ENCODE results near the gene CT47C1.

- no peak for TF ChIP-seq ZBTB7A (IDR thresholded peaks at IDR 0.05; ENCODE audit: low read depth)
- TF ChIP-seq REST (IDR thresholded peaks at IDR 0.05; ENCODE audit: low read depth) = no peak
- TF ChIP-seq TCF12 (IDR thresholded peaks at IDR 0.05; ENCODE audit: low read depth) = no peak
- TF ChIP-seq FOXM1 (IDR thresholded peaks at IDR 0.05; ENCODE audit: borderline replicate concordance, low read depth) = no peak
- TF ChIP-seq RAD21 (IDR thresholded peaks at IDR 0.05; ENCODE audit: low read depth) = no peak
- TF ChIP-seq TAF1 (IDR thresholded peaks at IDR 0.05; ENCODE audit: low read depth) = no peak
- TF ChIP-seq YY1 (IDR thresholded peaks at IDR 0.05; ENCODE audit: low read depth) = no peak
- TF ChIP-seq CREB1 (IDR thresholded peaks at IDR 0.05; ENCODE audit: low read depth) = no peak
These were observed 17.1 kb upstream of the CT47C1 start for GRCh38 chrX:119055687-119056086.

Data from Ishikawa (cell line).